Measurements from ENCODE around the gene PPP2R5A.

PPP2R5A gene

DNA sequence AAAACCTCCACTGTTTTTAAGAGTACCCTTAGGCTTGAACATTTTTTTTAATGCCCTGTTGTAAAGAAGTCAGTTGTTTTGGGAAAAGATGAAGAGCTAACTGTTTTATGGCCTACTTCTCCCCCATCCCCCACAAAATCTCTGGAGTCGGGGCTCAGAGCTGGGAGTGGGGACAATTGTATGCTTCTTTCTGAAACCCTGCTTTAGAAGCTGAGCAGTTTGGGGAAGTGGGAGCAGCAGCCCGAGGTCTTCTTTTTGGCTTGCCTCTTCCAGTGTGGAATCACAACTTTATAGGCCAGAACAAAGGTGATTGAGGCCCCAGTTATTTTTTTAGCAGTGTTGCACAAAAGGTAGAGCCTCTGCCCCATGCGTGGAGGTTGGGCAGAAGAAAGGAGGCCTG, 25.2 kb downstream of the PPP2R5A start:
- no peaks in the 10 kb centered on the region for H3K27me3 ChIP-seq
- TF ChIP-seq, protein P1, sequence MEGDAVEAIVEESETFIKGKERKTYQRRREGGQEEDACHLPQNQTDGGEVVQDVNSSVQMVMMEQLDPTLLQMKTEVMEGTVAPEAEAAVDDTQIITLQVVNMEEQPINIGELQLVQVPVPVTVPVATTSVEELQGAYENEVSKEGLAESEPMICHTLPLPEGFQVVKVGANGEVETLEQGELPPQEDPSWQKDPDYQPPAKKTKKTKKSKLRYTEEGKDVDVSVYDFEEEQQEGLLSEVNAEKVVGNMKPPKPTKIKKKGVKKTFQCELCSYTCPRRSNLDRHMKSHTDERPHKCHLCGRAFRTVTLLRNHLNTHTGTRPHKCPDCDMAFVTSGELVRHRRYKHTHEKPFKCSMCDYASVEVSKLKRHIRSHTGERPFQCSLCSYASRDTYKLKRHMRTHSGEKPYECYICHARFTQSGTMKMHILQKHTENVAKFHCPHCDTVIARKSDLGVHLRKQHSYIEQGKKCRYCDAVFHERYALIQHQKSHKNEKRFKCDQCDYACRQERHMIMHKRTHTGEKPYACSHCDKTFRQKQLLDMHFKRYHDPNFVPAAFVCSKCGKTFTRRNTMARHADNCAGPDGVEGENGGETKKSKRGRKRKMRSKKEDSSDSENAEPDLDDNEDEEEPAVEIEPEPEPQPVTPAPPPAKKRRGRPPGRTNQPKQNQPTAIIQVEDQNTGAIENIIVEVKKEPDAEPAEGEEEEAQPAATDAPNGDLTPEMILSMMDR (IDR thresholded peaks at IDR 0.05): no peak
- H3K4me1 ChIP-seq (ENCODE audit: control insufficient read depth in 1 of 2, insufficient read depth in 1 of 2, low read depth in 1 of 2, low read length in 1 of 2): peaks cover 44 to 63% of the 10 kb centered on the region in 2 experiments
- peak overlapping the region; percentile 75 for H3K27ac ChIP-seq
- H3K36me3 ChIP-seq: peaks cover 4% of the 10 kb centered on the region
- no peak overlapping the region for H3K4me3 ChIP-seq (ENCODE audit: low read depth in 1 of 2, low read length in 1 of 2)
- no peaks in the 10 kb centered on the region for H3K9me3 ChIP-seq

DNA sequence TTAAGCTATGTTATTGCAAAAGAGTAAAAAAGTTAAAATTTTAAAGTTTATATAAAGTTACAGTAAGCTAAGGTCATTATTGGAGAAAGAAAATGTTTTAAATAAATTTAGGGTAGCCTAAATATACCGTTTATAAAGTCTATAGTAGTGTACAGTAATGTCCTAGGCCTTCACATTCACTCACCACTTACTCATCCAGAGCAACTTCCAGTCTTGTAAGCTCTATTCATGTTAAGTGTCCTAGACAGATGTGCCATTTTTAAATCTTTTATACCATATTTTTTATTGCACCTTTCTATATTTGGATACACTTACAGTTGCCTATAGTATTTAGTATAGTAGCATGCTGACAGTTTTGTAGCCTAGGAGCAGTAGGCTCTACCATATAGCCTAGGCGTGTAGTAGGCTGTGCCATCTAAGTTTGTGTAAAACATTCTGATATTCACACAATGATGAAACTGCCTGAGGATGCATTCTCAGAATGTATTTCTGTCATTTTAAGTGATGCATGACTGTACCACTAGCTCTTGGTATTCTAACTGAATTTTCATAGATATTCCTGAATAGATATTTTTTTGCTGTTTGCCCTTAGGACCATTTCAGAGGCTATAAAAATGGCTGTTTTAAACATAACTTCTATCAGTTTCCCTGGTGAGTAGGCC, 26.8 kb downstream of the PPP2R5A start:
- Histone ChIP-seq H3K4me1 (ENCODE audit: control insufficient read depth in 1 of 2, insufficient read depth in 1 of 2, low read depth in 1 of 2, low read length in 1 of 2) (peaks cover 49 to 68% of the 10 kb centered on the region in 2 experiments), H3K9me3 (no peaks in the 10 kb centered on the region), H3K4me3 (ENCODE audit: low read depth in 1 of 2, low read length in 1 of 2) (no peak overlapping the region), H3K27me3 (no peaks in the 10 kb centered on the region), H3K27ac (peak overlapping the region; percentile 54), H3K36me3 (peaks cover 4% of the 10 kb centered on the region)
- TF ChIP-seq, protein P1 (IDR thresholded peaks at IDR 0.05): no peak

- Histone ChIP-seq H3K9me3 (no peaks in the 10 kb centered on the region), H3K27ac (peak overlapping the region; percentile 38), H3K4me1 (ENCODE audit: control insufficient read depth in 1 of 2, insufficient read depth in 1 of 2, low read depth in 1 of 2, low read length in 1 of 2) (peaks cover 46 to 64% of the 10 kb centered on the region in 2 experiments), H3K36me3 (peaks cover 4% of the 10 kb centered on the region), H3K27me3 (no peaks in the 10 kb centered on the region), H3K4me3 (ENCODE audit: low read depth in 1 of 2, low read length in 1 of 2) (no peak overlapping the region)
- TF ChIP-seq, protein P1 (IDR thresholded peaks at IDR 0.05): no peak
These were observed 28.4 kb downstream of the PPP2R5A start for GRCh38 chr1:212313616-212314015.

DNA sequence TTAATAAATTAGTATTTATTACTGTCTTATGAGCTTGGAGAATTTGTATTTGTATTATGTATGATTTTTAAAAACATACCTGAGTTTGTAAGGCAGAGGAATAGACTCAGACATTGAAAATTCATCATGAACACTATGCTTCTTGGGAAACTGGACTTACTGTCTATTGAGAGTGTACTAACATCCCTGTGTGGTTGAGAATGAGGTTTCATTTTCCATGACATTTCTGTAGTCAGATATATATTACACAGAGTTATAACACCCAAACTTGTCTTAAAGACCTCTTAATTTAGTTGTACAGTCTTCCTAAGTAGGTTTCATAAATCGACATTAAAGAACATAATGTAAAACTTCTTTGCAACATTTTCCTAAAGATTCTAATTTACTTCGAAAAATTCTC, 30.0 kb downstream of the PPP2R5A start:
- Histone ChIP-seq H3K4me1 (ENCODE audit: control insufficient read depth in 1 of 2, insufficient read depth in 1 of 2, low read depth in 1 of 2, low read length in 1 of 2) (peaks cover 32 to 49% of the 10 kb centered on the region in 2 experiments), H3K9me3 (no peaks in the 10 kb centered on the region), H3K27ac (peak overlapping the region; percentile 56), H3K27me3 (no peaks in the 10 kb centered on the region), H3K36me3 (no peaks in the 10 kb centered on the region), H3K4me3 (ENCODE audit: low read depth in 1 of 2, low read length in 1 of 2) (no peak overlapping the region)
- TF ChIP-seq, protein P1 (IDR thresholded peaks at IDR 0.05): no peak

DNA sequence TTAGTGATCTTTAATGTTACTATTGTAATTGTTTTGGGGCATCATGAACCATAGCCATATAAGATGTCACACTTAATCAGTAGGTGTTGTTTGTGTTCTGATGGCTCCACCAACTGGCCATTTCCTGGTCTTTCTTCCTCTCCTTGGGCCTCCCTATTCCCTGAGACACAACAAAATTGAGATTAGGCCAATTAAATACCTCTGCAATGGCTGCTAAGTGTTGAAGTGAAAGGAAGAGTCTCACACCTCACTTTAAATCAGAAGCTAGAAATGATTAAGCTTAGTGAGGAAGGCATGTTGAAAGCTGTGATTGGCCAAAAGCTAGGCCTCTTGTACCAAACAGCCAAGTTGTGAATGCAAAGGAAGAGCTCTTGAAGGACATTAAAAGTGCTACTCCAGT, 30.7 kb downstream of the PPP2R5A start:
- H3K36me3 ChIP-seq: no peaks in the 10 kb centered on the region
- TF ChIP-seq, protein P1 (IDR thresholded peaks at IDR 0.05): peak; percentile 35
- H3K4me1 ChIP-seq (ENCODE audit: control insufficient read depth in 1 of 2, insufficient read depth in 1 of 2, low read depth in 1 of 2, low read length in 1 of 2): peaks cover 25 to 42% of the 10 kb centered on the region in 2 experiments
- peak overlapping the region; percentile 56 for H3K27ac ChIP-seq
- no peaks in the 10 kb centered on the region for H3K27me3 ChIP-seq
- H3K9me3 ChIP-seq: no peaks in the 10 kb centered on the region
- H3K4me3 ChIP-seq (ENCODE audit: low read depth in 1 of 2, low read length in 1 of 2): no peak overlapping the region

Data from neutrophil (primary cell).